ENCODE measurements around the gene TOMM40L.
"Not testable (repeated sequence)": the region's sequence is repeated elsewhere in the genome, so short reads cannot be mapped to it uniquely, and the experiment has no call there.

Gene TOMM40L

DNA sequence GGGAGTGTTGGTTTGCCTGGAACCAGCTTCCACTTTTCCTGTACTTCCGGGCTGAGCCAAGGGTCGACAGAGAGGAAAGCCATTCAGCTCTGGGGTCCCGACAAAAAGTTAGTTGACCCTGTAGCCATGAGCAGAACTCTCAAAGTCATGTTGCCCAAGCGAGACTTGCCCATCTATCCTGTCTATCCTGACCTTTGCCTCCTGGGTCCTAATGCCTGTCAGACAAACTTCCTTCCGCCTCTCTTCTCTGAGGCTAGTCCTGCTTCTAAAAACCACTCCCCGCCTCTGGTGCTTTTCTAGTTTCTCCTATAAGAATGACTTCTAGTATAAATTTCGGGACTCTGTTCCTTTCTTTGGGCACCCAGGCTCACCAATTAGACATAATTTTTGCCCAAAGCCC is 25.0 kb downstream of the TOMM40L start:
- Histone ChIP-seq H4K20me1 (no peaks in the 10 kb centered on the region), H3K4me2 (no peak overlapping the region)

GRCh38 chr1:161251579-161251978 is 25.7 kb downstream of the TOMM40L start:
- Histone ChIP-seq H3K9ac (no peak overlapping the region), H4K20me1 (no peaks in the 10 kb centered on the region), H3K36me3 (no peaks in the 10 kb centered on the region), H3K4me3 (no peak overlapping the region), H3K27me3 (no peaks in the 10 kb centered on the region), H3K4me2 (no peak overlapping the region), H3K27ac (no peak overlapping the region), H3K4me1 (peaks cover 0 to 8% (median 0%) of the 10 kb centered on the region in 10 experiments; a peak in 4 of 20 replicates), H3K9me3 (replicated peaks in 1 of 11) (peaks cover 7 to 37% (median 23%) of the 10 kb centered on the region in 11 experiments)
- no peak for TF ChIP-seq Cebpa-rat (IDR thresholded peaks at IDR 0.05)

More for the DNA sequence above, 25.0 kb downstream of the TOMM40L start:
- Histone ChIP-seq H3K4me1 (peaks cover 0 to 8% (median 0%) of the 10 kb centered on the region in 10 experiments; a peak in 4 of 20 replicates), H3K27ac (no peak overlapping the region), H3K9me3 (replicated peaks in 1 of 11) (peaks cover 0 to 30% (median 15%) of the 10 kb centered on the region in 11 experiments; a peak in 19 of 22 replicates), H3K4me3 (no peak overlapping the region), H3K36me3 (no peaks in the 10 kb centered on the region), H3K27me3 (no peaks in the 10 kb centered on the region), H3K9ac (no peak overlapping the region)
- no peak for TF ChIP-seq Cebpa-rat (IDR thresholded peaks at IDR 0.05)

DNA sequence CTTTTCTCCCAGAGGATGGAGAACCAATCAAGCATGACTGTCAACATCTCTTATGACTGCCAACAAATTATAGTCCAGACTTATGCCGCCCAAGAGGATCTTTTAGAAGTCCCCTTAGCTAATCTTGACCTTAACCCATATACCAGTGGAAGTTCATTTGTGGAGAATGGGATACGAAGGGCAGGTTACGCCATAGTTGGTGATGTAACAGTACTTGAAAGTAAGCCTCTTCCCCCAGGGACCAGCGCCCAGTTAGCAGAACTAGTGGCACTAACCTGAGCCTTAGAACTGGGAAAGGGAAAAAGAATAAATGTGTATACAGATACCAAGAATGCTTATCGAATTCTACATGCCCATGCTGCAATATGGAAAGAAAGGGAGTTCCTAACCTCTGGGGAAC is 29.4 kb downstream of the TOMM40L start:
- H3K27ac ChIP-seq, H3K27me3 ChIP-seq, H3K36me3 ChIP-seq, H3K9ac ChIP-seq, H4K20me1 ChIP-seq, H3K4me3 ChIP-seq: not testable (repeated sequence)
- Histone ChIP-seq H3K4me1 (peaks cover 3 to 21% (median 7%) of the 10 kb centered on the region in 10 experiments; a peak in 17 of 20 replicates), H3K4me2 (peak overlapping the region in 4 of 11 experiments; percentile 8 to 28 (median 16); a peak in 4 of 22 replicates), H3K9me3 (replicated peaks in 1 of 11) (peaks cover 35 to 60% (median 41%) of the 10 kb centered on the region in 11 experiments)

DNA sequence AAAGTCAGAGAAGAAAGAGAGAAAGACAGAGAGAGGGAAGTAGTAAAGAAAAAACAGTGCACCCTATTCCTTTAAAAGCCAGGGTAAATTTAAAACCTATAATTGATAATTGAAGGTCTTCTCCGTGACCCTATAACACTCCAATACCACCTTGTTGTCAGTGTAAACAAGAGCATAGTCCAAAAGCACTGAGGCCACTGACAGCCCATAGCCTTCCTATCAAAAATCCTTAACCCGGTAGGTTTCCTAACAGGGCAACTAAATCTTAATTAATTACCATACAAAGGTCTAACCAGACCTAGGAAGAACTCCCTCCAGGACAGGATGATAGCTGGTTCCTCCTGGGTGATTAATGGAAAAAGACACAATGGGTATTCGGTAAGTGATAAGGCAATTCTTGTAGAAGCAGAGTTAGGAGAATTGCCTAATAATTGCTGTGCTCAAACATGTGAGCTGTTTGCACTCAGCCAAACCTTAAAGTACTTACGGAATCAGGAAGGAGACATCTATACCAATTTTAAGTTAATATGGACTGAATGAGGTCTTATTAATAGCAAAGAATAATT is 30.2 kb downstream of the TOMM40L start:
- Histone ChIP-seq H3K4me1 (peaks cover 11 to 29% (median 14%) of the 10 kb centered on the region in 10 experiments), H3K9me3 (replicated peaks in 1 of 11) (peaks cover 31 to 53% (median 38%) of the 10 kb centered on the region in 11 experiments)
- H4K20me1 ChIP-seq, H3K27ac ChIP-seq, H3K9ac ChIP-seq, H3K4me3 ChIP-seq, H3K4me2 ChIP-seq, H3K36me3 ChIP-seq, H3K27me3 ChIP-seq: not testable (repeated sequence)

DNA sequence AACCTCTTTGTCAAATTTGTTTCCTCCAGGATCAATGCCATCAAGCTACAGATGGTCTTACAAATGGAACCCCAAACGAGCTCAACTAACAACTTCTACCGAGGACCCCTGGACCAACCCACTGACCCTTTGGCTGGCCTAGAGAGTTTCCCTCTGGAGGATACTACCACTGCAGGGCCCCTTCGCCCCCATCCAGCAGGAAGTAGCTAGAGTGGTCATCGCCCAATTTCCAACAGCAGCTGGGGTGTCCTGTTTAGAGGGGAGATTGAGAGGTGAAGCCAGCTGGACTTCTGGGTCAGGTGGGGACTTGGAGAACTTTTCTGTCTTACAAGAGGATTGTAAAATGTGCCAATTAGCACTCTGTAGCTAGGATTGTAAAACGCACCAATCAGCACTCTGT is 31.2 kb downstream of the TOMM40L start:
- H3K27ac ChIP-seq, H3K9ac ChIP-seq, H3K27me3 ChIP-seq, H3K4me3 ChIP-seq, H4K20me1 ChIP-seq, H3K36me3 ChIP-seq, H3K4me2 ChIP-seq: not testable (repeated sequence)
- H3K9me3 ChIP-seq (replicated peaks in 1 of 11), result peaks cover 31 to 43% (median 35%) of the 10 kb centered on the region in 11 experiments
- H3K4me1 ChIP-seq, result peaks cover 21 to 39% (median 25%) of the 10 kb centered on the region in 10 experiments

GRCh38 chr1:161258439-161259344 is 32.8 kb downstream of the TOMM40L start, which contains the start of gene PCP4L1:
Gene PCP4L1 (plus strand): TSS chr1:161258745. CDS start chr1:161258975, 230 bp downstream.
- TF ChIP-seq Cebpa-rat (IDR thresholded peaks at IDR 0.05), result no peak
- Histone ChIP-seq H4K20me1 (no peaks in the 10 kb centered on the region), H3K4me3 (no peak within 1 kb of the TSS), H3K9me3 (replicated peaks in 1 of 11) (peaks cover 31 to 43% (median 35%) of the 10 kb centered on the region in 11 experiments), H3K27ac (no peak within 1 kb of the TSS), H3K36me3 (peaks cover 0 to 7% (median 0%) of the 10 kb centered on the region in 11 experiments; a peak in 4 of 22 replicates), H3K4me1 (peaks cover 21 to 45% (median 31%) of the 10 kb centered on the region in 10 experiments), H3K27me3 (0 out of 22 replicates have a peak, but pooled peaks cover 0 to 8% (median 0%) of the 10 kb centered on the region in 11 experiments), H3K9ac (no peak within 1 kb of the TSS), H3K4me2 (peak within 1 kb of the TSS in 6 of 11 experiments; percentile 8 to 88 (median 74); a peak in 5 of 22 replicates)

GRCh38 chr1:161259345-161259702 is 33.5 kb downstream of the TOMM40L start:
- H3K4me3 ChIP-seq, result no peak overlapping the region
- no peak overlapping the region for H3K27ac ChIP-seq
- 0 out of 22 replicates have a peak, but pooled peaks cover 0 to 8% (median 0%) of the 10 kb centered on the region in 11 experiments for H3K27me3 ChIP-seq
- H3K4me1 ChIP-seq, result peaks cover 21 to 45% (median 31%) of the 10 kb centered on the region in 10 experiments
- no peak overlapping the region for H3K9ac ChIP-seq
- H3K36me3 ChIP-seq, result peaks cover 0 to 7% (median 0%) of the 10 kb centered on the region in 11 experiments; a peak in 4 of 22 replicates
- no peaks in the 10 kb centered on the region for H4K20me1 ChIP-seq
- peaks cover 31 to 43% (median 35%) of the 10 kb centered on the region in 11 experiments for H3K9me3 ChIP-seq (replicated peaks in 1 of 11)
- H3K4me2 ChIP-seq, result peak overlapping the region in 6 of 11 experiments; percentile 8 to 88 (median 74); a peak in 5 of 22 replicates
- no peak for TF ChIP-seq Cebpa-rat (IDR thresholded peaks at IDR 0.05)

DNA sequence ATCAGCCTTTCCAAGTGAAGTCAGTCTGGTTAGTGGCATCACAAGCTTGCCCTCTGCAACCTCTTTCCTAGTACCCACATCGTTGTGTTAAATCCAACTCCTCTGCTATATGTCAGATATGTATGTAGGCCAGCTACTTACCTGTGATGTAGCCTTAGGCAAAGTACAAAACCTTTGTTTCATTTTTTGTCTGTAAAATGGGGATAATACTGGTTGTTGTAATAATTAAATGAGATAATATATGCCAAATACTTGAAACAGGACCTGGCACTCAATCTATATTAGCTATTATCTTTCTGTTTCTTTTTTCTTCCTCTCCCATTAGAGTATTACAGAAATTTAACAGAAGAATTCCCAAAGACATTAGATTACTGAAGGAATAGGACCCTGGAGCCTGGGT is 33.9 kb downstream of the TOMM40L start:
- Histone ChIP-seq H3K9ac (peak overlapping the region in 1 of 11 experiments; percentile 10; a peak in 1 of 22 replicates), H3K4me3 (no peak overlapping the region), H3K27me3 (0 out of 22 replicates have a peak, but pooled peaks cover 0 to 8% (median 0%) of the 10 kb centered on the region in 11 experiments), H3K27ac (no peak overlapping the region), H3K9me3 (replicated peaks in 1 of 11) (peaks cover 31 to 43% (median 35%) of the 10 kb centered on the region in 11 experiments), H3K4me1 (peaks cover 21 to 43% (median 31%) of the 10 kb centered on the region in 10 experiments), H3K36me3 (peaks cover 0 to 7% (median 0%) of the 10 kb centered on the region in 11 experiments; a peak in 4 of 22 replicates), H3K4me2 (peak overlapping the region in 9 of 11 experiments; percentile 34 to 88 (median 78); a peak in 17 of 22 replicates), H4K20me1 (no peaks in the 10 kb centered on the region)
- TF ChIP-seq Cebpa-rat (IDR thresholded peaks at IDR 0.05), result no peak

All from BLaER1 treated with 17β-estradiol and CSF1 and Interleukin-3, amounts not matched to agents 10 nM and 100 nM (cell line).